Activated T-cell treated with anti-CD3 and anti-CD28 coated beads for 1 hour (primary cell): ENCODE measurements around the gene G6PC3.
A peak's percentile ranks its signal among the peaks of the same experiment; 100 is the strongest.

ENCODE experiments used
- DNase-seq: peaks from one replicate; pipeline ENCODE4 v3.0.0-alpha.2; 2020; ENCODE audit warnings: low read depth

G6PC3 gene

DNA sequence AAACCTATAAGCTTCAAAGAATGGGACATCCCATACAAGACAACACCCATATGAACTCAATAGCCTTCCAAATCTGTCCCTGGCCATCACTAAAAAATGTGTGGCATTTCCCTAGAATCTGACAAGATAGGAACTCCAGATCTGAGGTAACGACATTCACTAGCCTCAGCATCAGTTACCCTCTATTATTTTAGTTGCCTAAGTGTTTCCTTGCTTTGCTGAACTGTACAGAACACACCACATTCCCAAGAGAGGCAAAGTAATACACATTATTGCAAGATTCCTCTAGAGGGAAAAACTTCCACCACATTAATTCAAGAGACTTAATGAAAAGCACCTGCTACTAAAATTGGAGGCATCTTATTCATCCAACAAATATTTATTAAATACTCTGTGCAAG, 9.1 kb upstream of the G6PC3 start:
- DNase-seq: no peak

DNA sequence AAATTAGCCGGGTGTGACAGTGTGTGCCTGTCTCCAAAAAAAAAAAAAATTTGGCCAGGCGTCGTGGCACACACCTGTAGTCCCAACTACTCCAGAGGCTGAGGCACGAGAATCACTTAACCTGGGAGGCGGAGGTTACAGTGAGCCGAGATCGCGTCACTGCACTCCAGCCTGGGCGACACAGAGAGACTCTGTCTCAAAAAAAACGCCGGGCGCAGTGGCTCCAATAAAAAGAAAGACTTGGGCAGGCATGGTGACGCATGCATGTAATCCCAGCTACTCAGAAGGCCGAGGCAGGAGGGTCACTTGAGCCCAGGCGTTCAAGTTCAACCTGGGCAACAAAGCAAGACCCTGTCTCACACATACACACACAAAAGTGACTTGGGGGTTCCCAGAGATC, 7.7 kb upstream of the G6PC3 start:
- no peak for DNase-seq

DNA sequence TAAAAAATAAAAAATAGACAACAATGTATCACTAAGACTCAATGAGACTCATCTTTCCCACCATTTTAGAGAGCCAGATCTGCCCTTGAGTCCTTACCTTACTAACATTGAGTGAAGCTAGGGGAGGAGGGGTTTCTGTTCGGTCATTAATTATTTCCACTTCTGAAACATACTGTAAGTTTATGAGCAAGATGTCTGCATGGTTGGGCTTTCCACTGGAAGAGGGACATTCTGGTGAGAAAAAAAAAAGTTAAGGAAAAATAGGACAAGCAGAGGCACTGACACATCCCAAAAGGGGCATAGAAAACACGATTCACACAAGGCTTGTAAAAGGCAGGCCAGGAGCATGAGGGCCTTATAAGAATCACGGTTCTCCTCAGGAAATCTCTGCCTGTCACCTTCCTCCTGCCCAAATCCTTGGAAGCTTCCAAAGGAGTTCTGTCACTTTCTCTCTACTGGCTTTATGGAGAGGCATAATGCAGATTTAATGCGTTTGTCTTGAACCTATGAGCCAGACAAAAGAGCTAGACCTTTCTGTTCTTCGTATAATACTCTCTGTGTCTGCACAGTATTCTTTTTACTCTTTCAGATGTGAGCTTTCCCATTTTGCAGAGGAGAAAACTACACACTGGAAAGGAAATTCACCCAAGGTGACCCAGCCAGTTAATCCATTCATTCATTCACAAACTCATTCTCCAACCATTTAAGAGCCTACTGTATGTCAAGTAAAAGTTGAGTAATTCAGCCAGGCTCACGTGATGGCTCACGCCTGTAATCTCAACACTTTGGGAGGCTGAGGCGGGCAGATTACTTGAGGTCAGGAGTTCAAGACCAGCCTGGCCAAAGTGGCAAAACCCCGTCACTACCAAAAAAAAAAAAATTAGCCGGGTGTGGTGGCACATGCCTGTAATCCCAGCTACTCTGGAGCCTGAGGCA, 6.6 kb upstream of the G6PC3 start:
- no peak for DNase-seq

DNA sequence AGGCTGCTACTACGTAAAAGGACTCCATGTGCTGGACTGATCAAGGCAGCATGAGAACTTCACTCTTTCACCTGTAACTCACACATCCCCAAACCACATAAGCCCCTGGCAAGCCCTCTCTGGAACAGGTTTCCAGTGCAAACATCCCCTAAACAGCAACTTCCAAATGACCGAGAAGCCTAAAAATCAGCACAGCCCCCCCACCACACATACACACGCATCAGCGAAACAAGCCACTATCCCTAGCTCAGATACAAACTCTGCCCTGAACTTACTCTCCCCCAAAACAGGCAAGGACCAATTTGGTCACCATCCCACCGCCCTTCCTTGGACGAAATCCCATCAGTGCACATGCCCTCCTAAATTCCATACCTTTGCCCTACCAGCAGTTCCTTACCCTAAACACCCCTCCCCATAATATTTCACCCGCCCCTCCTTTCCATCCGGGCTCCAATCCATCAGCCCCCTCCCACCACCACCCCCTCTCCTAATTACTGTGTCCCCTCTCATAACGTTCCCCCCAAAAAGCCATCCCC, 4.8 kb upstream of the G6PC3 start:
- DNase-seq: no peak

DNA sequence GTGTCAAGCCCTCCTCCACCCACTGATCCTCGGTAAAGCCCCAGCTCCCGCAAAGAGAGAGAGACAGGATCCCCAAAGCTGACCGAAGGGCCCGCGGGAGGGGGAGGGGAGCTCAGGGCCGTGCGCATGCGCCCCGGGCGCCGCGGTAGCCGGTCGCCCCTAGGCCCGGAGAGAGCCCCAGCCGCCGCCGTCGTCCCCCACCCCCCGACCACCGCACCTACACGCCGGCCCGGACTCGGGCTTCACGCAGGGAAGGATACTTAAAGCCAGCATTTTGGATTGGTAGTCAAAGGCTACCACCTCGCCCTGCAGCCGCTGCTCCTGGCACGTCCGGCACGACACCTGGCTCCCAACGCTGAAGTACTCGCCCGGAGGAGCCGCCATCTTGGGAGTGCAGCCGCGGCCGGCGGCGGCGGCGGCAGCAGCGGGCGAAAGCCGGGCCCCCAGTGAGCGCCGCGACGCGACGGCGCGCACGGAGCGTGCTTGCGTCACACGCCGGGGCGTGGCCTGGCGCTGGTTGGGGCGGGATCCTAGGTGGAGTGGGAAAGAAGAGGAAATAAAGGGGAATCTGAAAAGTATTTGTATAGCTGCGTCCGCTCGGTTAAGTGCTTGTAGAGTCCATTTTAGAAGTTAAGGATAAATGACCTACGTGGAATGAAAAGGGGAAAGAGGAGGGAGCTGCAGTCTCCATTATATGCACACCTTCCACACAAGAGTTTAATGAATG, 4.2 kb upstream of the G6PC3 start, which contains the start of gene LSM12:
LSM12 (minus strand) TSS at position 468 of the 727 bp plus-strand sequence; CDS start at position 384, 84 bp downstream.
- DNase-seq: peak; percentile 82

DNA sequence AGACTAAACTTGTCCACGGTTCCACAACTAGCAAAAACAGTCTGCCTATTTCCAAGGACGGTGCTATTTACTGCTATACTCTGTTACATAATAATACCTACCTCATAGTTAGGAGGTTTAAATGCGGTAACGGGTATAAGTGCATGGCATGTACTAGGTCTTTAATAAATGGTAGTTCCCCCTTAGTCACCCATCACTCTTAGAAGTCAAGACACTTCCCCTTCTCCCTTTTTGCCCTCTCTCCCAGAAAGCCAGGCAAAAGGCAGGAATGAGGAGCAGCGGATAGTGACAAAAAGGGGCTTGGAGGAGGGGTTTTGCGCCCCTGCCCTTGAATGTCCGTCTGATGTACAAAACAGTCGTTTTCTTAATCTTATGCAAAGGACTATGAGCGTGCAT, 3.0 kb upstream of the G6PC3 start:
- no peak for DNase-seq

DNA sequence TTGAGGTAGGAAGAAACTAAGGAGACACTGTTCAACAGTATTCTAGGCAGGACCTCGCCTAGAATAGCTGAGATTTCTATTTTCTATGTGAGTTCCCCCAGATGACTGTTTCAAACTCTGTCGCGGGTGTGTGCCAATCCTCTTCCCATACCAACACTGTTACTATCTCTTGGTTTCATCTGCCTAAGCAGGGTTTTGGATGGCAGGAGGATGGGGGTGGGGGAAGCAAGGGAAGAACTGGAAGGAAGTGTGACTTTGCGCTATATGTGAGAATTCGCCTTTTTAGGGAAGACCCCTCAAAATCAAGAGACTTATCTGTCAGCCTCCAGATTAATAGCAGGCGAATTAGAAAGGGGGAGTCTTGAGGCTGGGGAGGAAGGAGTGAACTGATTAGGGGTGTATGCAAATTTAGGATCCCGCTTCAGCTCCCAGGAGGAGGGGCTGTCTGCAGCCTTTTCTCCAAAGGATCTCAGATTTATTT, 521 bp upstream of the G6PC3 start:
- DNase-seq: no peak

DNA sequence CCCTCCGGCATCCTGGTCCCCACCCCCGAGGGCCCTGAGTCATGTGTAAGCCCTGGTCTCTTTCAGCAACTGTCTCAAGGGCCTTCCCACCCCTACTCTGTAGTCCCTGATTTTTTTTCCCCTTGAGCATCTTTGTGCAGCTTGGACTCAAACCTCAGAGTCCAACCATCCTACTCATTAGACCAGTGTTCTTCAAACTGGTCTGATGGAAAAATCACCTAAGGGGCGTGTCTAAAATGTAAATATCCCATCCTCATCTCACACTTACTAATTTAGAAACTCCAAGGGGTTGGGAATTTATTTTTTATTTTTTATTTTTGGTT, 624 bp downstream of the G6PC3 start:
- DNase-seq: no peak

DNA sequence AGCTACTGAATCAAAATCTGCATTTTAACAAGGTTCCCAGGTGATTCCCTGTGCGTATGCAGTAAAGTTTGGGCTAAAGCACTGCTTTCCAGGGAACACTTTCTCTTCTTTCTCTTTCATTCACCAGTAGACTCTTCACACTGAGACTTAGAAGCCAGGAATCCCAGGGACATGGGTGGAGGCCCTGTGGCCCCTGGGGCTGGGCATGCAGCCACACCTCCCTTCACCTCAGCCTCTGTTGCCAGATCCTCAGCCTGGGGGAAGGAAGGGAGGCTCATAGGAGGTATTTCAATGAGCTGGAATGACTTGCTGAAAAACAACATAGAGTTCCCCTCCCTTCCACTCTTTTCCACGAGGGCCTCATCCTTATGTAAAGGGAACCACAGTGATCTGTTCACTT, 1.2 kb downstream of the G6PC3 start:
- no peak for DNase-seq

DNA sequence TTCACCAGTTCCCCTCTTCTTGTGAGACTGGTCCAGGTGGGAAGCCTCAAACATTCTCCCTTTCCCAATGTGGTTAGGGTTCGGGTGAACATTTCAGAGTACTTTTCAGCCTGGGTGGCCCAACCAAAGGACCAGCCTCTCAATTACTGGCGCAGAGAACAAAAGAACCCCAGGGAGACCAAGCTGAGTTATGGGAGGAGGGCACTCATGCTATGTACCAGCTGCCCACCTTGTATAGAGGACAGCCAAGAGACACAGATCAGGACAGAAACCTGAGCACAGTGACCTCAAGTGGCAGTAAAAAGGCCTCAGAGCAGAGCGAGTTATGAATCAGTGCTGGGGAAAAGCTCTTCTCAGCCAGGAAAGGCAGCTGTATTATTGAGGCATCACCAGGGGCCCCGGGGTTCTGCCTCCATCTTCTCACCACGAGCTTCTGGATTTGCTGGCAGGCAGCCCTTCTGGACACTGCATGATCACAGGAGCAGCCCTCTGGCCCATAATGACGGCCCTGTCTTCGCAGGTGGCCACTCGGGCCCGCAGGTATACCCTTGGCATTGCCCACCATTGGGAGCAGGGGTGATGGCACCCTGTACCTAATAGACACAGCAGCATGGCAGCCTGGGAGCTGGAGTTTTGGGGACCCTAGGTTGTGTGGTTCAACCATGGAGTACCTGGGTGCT, 3.8 kb downstream of the G6PC3 start:
- no peak for DNase-seq

DNA sequence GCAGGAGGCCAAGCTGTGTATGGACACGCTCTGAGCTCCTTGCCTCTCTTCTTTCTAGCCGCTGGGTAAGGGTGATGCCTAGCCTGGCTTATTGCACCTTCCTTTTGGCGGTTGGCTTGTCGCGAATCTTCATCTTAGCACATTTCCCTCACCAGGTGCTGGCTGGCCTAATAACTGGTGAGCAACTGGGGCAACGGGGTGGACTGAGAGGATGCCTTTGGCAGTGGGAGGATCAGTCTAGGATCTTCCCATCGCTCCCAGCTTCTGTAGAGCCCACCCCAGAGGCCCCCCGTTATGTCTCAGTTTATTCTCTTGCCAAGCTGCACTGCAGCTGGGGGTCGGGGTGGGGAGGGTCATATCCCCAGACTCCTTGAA, 4.4 kb downstream of the G6PC3 start:
- DNase-seq: no peak

DNA sequence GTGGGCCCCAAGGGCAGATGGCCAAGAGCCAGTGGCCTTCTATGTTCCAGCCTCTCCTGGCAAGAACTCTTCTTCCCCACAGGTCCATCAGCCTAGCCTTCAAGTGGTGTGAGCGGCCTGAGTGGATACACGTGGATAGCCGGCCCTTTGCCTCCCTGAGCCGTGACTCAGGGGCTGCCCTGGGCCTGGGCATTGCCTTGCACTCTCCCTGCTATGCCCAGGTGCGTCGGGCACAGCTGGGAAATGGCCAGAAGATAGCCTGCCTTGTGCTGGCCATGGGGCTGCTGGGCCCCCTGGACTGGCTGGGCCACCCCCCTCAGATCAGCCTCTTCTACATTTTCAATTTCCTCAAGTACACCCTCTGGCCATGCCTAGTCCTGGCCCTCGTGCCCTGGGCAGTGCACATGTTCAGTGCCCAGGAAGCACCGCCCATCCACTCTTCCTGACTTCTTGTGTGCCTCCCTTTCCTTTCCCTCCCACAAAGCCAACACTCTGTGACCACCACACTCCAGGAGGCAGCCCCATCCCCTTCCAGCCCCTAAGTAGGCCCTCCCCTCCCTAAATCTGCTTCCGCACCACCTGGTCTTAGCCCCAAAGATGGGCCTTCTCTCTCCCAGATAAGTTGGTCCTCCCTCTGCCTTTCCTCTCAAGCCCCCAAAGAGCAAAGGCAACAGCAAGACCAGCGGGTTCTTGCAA, 5.2 kb downstream of the G6PC3 start:
- no peak for DNase-seq

DNA sequence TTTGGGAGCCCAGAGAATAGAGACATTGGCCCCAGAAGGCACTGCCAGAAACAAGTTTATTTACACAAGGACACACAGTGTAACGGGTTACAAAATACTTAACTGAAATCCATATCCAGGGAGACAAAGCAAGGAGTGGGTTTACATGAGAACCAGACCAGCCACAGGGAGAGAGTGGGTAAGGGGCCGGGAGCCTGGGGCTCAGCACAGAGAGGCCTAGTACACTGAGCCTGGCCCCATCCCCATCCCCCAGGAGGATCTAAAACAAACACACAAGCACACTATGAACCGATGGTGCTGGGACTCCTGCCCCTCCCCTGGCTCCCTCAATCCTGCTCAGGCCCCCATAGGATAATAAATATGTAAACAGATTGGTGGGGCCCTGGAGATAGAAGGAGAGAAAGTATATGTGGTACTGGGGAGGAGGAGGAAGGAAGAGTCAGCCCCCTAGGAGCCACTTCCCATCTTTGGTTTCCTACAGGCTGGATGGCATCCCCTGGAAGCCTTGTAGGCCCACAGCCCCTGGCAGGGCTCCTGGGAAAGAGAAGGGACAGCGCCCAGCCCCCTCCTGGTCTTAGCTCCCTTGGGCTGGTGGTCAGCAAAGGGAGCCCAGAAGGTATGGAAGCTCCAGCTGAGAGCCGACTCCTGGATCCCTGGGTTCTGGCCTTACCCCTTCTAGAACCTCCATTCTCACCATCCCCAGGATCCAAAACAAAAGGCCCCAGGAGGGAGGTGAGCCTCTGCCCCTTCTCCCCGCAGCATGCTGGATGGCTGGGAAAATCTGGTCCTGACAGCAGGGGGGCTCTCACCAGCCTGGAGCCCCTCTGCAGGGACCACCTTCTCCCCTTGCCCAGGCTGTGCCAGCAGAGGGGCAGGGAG, 6.4 kb downstream of the G6PC3 start:
- DNase-seq: no peak

DNA sequence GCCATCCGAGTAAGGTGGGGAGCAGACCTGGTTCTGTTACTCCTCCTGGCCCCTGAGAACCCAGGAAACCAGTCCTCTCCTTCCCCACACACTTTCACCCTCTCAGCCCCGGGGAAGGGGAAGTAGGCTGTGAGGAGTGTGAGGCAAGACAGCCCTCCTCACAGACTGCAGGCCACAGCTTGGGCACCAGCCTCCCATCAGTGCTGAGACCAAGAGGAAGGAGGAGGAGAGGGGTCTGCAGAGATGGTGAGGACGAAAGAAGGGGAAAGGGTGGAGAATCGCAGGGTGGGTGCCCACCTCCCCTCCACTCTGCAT, 7.0 kb downstream of the G6PC3 start:
- no peak for DNase-seq

DNA sequence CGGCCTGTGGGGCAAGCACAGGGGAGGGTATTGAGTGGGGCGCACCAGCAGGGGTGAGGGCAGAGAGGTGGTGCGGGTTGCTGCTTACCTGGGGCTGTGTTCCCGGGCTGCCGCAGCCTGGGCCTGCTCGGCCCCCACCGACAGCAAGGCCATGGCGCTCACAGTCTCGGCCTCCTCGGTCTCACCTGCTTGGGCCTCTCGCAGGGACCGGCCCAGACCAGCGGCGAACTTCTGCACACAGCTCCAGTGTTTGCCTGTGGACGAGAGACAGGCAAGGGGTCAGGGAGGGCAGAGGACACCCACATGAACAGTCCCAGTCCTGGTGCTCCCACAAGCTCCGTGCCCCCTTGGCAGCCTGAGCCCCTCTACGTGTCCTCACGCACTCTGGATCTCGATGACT, 7.9 kb downstream of the G6PC3 start:
- DNase-seq: no peak

DNA sequence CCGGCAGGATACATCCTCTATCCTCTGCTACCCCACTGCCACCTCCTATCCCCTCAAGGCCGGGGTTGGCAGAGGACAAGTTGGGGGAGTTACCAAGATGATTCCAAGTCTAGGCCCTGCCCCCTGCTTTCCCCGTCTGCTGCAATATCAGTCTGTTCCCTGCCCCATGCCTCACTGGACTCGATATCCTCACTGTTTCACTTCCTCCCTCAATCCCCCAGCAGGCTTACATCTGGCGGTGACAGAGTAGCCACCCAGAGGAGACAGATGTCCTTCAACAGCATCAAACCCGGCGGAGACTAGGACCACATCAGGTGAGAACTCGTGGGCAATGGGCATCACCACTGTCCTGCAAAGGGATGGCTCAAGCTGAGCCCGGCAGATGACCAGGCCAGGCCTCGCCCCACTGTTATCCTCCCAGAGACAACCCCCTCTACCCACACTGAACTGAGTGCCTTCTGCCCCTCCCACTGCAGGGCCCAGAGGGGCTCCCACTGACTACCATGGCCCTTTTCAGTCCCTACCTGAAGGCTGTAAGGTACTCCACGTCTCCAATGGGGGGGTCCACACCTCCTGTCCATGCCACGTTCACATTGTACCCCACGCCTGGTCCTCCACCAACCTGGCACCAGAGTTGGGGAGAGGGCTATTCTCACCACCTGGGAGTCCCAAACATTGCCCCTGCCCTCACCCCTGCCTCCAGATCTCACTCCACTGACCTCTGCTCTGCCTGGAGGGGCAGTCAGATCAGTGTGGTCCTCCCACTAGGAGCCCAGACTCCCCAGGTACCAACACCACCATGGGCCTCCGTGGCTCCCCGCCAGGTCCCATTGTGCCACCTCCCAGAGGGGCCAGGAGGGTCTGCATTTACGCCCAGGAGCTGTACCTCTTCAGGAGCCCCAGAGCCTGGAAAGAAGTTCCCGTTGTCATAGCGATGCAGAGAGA, 9.6 kb downstream of the G6PC3 start:
- DNase-seq: no peak

DNA sequence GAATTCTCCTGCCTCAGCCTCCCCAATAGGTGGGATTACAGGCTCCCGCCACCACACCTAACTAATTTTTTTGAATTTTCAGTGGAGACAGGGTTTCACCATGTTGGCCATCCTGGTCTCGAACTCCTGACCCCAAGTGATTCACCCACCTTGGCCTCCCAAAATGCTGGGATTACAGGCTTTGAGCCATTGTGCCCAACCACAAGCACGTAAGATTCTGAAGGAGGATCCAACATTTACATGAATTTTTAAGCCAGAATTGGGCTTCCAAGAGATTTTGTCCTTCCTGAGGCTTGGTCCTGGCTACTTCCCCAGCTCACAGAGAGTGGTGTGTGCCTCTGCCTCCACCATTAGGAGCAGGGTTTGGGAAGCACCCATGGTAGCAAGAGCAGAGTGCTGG, 11.1 kb downstream of the G6PC3 start:
- no peak for DNase-seq

DNA sequence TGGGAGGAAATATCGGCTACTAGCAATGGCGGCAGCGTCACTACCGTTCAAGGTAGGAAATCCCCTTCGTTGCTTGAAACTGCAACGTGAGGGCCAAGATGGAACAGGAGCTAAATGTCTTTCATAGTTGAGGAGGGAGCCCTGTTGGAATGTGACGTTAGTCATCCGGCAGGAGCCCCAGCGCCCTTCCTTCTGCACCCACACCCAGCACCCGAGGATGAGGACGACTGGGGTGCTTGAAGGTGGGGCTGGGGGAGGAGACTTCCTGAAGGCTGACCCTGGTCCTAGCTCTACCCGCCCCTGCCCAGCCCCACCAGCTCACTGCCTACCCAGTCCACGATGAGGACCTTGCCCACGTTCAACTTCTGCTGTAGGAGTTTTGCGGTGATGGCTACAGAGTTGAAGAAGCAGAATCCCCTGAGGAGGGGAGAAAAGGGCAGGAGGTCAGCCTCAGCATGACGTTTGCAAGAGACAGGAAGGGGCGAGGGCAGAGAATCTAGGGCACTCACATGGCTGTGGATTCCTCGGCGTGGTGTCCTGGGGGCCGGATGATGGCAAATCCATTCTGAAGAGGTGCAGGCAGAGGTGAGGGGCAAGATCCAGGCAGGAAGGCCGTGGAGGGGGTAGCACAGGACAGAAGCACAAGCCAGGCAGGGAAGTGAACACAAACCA, 11.9 kb downstream of the G6PC3 start:
- DNase-seq: no peak

DNA sequence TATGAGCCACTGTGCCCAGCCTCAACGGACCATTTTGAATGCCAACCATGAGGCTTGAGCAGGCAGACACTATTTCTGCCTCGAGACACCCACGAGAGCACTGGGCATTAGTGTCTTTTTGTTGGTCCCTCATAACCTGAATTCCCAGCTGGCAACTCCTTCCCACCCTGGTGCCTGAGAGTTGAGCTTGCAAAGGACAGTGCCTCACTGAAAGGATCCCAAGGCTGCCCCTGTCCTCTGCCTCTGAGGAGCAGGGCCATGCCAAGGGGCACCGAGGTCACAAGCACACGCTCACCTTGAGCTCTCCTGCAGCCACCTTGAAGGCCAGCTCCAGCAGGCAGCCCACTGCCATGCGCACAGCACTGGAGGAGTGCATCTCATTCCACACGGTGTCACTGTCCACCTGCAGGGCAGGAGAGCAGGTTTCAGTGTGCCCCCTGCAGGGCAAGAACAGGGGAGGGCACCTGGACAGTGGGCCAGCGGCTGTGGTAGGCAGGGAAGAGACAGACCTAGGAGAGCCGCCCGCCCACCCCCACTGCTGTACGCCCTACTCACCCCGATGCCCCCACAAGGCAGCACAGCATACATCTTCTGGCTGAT, 12.8 kb downstream of the G6PC3 start:
- no peak for DNase-seq
